ENCODE measurements around the gene GUCY1B1.
A peak's percentile ranks its signal among the peaks of the same experiment; 100 is the strongest.

Gene GUCY1B1

GRCh38 chr4:155768370-155768769 is 9.5 kb downstream of the GUCY1B1 start:
- TF ChIP-seq CTCF (IDR thresholded peaks at IDR 0.05; ENCODE audit: insufficient read depth, low read depth, low read length, missing control alignments) = no peak
- no peak overlapping the region for H3K4me3 ChIP-seq (ENCODE audit: low read length)
- no peak for DNase-seq (ENCODE audit: low read depth)

- no peak for TF ChIP-seq CTCF (IDR thresholded peaks at IDR 0.05; ENCODE audit: insufficient read depth, low read depth, low read length, missing control alignments)
- no peak overlapping the region for H3K4me3 ChIP-seq (ENCODE audit: low read length)
- DNase-seq (ENCODE audit: low read depth) = no peak
These were observed 10.3 kb downstream of the GUCY1B1 start for GRCh38 chr4:155769090-155769489.

GRCh38 chr4:155772459-155773195 is 13.8 kb downstream of the GUCY1B1 start:
- no peak overlapping the region for H3K4me3 ChIP-seq (ENCODE audit: low read length)
- TF ChIP-seq CTCF (IDR thresholded peaks at IDR 0.05; ENCODE audit: insufficient read depth, low read depth, low read length, missing control alignments) = no peak
- DNase-seq (ENCODE audit: low read depth) = peak; percentile 57

GRCh38 chr4:155773196-155773800 is 14.5 kb downstream of the GUCY1B1 start:
- no peak for TF ChIP-seq CTCF (IDR thresholded peaks at IDR 0.05; ENCODE audit: insufficient read depth, low read depth, low read length, missing control alignments)
- H3K4me3 ChIP-seq (ENCODE audit: low read length) = no peak overlapping the region
- DNase-seq (ENCODE audit: low read depth) = no peak

- no peak for TF ChIP-seq CTCF (IDR thresholded peaks at IDR 0.05; ENCODE audit: insufficient read depth, low read depth, low read length, missing control alignments)
- DNase-seq (ENCODE audit: low read depth) = no peak
- H3K4me3 ChIP-seq (ENCODE audit: low read length) = no peak overlapping the region
These were observed 15.2 kb downstream of the GUCY1B1 start for GRCh38 chr4:155774033-155774432.

DNA sequence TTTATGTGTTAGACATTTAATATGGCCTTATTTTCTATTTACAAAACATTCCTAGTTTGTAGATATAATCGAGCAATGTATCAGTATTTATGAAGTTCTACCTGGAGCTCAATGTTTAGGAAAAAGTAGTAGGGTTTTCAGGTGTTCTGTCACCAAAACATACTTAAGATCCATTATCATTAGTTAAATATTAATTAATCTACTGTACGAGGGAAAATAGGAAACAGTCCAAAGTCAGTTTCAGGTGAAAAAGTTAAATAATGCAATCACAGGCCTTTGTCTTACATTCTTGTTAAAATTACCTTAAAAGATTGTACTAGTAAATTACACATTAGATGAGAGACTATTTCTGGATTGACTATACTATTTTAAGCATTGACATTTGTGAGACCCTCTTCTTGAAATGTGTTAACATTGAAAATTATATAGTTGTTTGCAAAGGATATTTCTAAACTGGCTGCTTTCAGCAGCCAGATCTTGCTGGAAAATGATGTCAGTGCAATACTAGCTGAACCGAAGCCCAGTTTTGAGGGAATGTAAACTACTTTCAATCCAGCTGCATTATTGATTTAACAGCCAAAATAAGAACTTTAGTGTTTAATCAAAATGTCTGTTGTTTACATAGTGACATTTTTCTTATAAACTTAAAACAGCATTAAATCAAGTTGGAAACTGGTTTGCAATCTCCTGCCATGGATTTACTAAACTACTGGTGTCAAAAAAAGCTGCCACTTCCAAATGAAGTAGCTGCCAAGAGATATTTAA is 19.3 kb downstream of the GUCY1B1 start:
- H3K4me3 ChIP-seq (ENCODE audit: low read length) = no peak overlapping the region
- DNase-seq (ENCODE audit: low read depth) = no peak
- TF ChIP-seq CTCF (IDR thresholded peaks at IDR 0.05; ENCODE audit: insufficient read depth, low read depth, low read length, missing control alignments) = no peak

All from epithelial cell of esophagus (primary cell).